ENCODE results near the gene ABRACL.

DNA sequence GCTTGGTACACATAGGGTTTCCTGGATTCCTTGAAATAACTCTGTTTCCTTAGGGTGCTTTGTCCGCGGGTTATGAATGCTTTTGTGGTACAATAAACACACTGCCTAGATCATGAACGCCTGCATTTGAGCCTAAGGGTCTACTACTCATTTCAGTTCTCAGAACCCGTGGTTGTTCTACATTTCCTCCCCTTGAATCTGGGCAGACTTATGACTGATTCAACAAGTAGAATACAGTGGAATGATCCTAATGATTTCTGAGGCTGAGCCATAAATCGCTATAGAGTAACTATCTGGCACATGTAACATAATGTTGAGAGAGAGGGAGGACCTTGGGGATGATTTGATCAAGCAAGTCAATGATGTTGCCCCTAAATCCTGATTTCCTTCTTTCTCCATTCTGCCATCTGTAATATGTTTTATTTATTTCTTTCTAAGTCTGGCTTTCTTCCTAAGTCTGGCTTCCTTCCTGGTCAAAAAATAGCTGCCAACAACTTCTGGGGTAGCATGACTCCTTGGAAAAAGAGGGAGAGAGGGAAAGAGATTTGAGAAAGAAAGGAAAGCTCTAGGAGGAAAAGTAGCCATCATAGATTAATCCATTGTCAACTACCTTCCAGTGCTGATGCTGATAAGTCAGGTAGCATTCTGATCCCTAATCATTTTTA lies 23.0 kb downstream of the ABRACL start:
- TF ChIP-seq YY1 (IDR thresholded peaks at IDR 0.05; ENCODE audit: insufficient read depth, insufficient read length) (no peak), SUZ12 (IDR thresholded peaks at IDR 0.05; ENCODE audit: extremely low read depth, insufficient read depth, insufficient read length) (no peak), ZNF274 (IDR thresholded peaks at IDR 0.05; ENCODE audit: low read depth, low read length) (no peak)
